Measurements from ENCODE around the gene TMUB1.

DNA sequence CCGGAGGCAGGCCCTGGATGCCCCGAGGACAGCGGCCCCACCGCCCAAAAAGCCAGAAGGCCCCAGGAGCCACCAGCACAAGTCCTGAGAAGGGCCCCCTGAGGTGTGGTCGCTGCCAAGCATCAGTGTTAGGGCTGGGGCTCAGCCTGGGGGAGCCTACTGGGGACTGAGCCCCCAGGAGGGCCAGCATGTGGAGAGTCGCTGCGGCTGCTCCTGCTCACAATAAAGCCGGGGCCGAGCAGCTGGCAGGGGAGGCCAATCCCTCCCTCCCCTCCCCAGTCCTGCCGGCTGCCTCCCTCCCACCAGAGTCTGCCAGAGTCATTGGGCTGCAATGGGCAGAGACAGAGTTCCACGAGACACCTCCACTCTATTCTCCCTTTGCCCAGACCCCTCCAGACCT is 38.0 kb downstream of the TMUB1 start:
- TF ChIP-seq, protein P1, sequence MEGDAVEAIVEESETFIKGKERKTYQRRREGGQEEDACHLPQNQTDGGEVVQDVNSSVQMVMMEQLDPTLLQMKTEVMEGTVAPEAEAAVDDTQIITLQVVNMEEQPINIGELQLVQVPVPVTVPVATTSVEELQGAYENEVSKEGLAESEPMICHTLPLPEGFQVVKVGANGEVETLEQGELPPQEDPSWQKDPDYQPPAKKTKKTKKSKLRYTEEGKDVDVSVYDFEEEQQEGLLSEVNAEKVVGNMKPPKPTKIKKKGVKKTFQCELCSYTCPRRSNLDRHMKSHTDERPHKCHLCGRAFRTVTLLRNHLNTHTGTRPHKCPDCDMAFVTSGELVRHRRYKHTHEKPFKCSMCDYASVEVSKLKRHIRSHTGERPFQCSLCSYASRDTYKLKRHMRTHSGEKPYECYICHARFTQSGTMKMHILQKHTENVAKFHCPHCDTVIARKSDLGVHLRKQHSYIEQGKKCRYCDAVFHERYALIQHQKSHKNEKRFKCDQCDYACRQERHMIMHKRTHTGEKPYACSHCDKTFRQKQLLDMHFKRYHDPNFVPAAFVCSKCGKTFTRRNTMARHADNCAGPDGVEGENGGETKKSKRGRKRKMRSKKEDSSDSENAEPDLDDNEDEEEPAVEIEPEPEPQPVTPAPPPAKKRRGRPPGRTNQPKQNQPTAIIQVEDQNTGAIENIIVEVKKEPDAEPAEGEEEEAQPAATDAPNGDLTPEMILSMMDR (IDR thresholded peaks at IDR 0.05; ENCODE audit: extremely low read depth in 1 of 2, insufficient read depth in 1 of 2, low read depth in 1 of 2, low read length in 2 of 2) = no peak
- TF ChIP-seq POLR2AphosphoS5 (IDR thresholded peaks at IDR 0.05; ENCODE audit: insufficient read depth, low read depth, low read length) (no peak), JUN (IDR thresholded peaks at IDR 0.05; ENCODE audit: borderline replicate concordance, insufficient read depth, insufficient read length, low read depth) (no peak), POLR2A (IDR thresholded peaks at IDR 0.05; ENCODE audit: low read depth, low read length) (no peak)

Measured in endothelial cell of umbilical vein (primary cell).